HG02678 (cell line): ENCODE measurements around the gene KRTAP9-9.
"Not testable (repeated sequence)": the region's sequence is repeated elsewhere in the genome, so short reads cannot be mapped to it uniquely, and the experiment has no call there.

ENCODE experiments used
- ATAC-seq: cut with Tn5 transposase; IDR thresholded peaks from one replicate; pipeline ENCODE4 v1.9.1; 2021; ENCODE audit warnings: mild to moderate bottlenecking, moderate library complexity; ENCODE audit not compliant: unreplicated experiment

Gene KRTAP9-9

GRCh38 chr17:41264599-41264998, 9.4 kb downstream of the KRTAP9-9 start:
- no peak for ATAC-seq

DNA sequence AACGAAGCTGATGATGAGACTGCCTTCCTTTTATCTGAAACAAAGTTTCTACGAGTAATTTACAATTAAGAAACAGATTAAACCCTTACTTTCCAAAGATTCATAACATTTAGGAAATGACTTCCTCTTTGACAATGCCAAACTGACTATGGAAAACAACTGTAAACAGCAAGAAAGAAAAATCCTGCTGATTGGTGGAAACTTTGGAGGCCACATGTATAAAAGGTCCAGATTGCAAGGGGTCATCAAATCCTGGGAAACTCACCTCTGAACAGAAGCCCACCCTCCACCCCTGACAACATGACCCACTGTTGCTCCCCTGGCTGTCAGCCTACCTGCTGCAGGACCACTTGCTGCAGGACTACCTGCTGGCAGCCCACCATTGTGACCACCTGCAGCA, 9.9 kb downstream of the KRTAP9-9 start, which contains the start of gene KRTAP9-6:
KRTAP9-6 (plus strand) TSS at position 301 of the 400 bp plus-strand sequence; CDS start at position 301, 0 bp downstream.
- ATAC-seq, result no peak

DNA sequence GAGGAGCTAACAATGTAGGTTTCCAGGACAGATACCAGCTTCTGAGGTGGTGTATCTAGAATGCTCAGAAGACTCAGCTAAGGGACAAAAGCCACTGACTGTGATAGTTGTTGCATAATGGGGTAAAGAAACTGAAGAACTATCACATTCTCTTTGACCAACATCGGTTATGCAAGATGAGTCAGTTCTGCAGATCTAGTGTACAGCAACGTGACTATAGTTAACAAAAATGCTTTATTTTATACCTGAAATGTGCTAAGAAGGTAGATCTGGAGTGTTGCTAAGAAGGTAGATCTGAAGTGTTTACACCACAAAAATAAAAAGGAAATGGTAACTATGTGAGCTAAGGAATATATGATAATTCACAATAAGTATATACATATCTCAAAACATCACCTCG, 12.5 kb downstream of the KRTAP9-9 start:
- ATAC-seq, result no peak

DNA sequence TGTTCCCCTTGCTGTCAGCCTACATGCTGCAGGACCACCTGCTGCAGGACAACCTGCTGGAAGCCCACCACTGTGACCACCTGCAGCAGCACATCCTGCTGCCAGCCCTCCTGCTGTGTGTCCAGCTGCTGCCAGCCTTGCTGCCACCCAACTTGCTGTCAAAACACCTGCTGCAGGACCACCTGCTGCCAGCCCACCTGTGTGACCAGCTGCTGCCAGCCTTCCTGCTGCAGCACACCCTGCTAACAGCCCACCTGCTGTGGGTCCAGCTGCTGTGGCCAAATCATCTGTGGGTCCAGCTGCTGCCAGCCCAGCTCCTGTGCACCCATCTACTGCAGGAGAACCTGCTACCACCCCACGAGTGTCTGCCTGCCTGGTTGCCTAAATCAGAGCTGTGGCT, 16.1 kb downstream of the KRTAP9-9 start:
- not testable (repeated sequence) for ATAC-seq

GRCh38 chr17:41271858-41272257, 16.7 kb downstream of the KRTAP9-9 start:
- no peak for ATAC-seq

DNA sequence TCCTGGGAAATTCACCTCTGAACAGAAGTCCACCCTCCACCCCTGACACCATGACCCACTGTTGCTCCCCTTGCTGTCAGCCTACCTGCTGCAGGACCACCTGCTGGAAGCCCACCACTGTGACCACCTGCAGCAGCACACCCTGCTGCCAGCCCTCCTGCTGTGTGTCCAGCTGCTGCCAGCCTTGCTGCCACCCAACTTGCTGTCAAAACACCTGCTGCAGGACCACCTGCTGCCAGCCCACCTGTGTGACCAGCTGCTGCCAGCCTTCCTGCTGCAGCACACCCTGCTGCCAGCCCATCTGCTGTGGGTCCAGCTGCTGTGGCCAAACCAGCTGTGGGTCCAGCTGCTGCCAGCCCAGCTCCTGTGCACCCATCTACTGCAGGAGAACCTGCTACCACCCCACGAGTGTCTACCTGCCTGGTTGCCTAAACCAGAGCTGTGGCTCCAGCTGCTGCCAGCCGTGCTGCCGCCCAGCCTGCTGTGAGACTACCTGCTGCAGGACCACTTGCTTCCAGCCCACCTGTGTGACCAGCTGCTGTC, 20.5 kb downstream of the KRTAP9-9 start, which contains the start of gene KRTAP9-7:
KRTAP9-7 (plus strand) TSS at position 51 of the 543 bp plus-strand sequence; CDS start at position 51, 0 bp downstream.
- not testable (repeated sequence) for ATAC-seq

DNA sequence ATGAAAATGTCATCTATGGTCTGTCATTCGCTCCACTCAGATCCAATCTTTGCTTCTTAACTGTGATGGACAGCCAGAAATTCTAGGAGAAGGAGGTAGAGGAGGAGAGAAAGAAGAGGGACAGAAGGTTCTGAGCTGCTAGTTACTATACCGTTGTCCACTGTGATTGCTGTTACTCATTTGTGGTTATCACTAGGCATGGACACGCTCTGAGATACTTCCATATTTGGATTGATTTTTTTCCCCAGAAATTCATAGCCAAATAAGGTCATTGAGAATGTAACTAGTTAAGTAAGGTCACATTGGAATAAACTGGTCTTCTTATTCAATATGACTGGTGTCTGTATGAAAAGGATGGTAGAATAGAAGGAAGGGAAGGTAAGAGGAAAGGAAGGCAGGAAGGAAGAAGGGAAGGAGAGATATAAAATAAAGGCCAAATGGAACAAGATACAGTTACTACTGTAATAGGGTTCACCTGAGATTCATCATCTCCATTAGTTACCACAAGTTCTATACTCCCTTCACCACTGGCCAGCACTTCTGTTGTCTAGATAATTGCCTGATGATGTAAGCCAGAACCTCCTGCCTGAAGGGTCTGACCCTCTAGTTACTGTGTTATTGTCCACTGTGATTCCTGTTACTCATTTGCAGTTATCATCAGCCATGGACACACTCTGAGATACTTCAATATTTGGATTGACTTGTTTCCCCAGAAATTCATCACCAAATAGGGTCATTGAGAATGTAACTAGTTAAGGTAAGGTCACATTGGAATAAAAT, 23.2 kb downstream of the KRTAP9-9 start:
- no peak for ATAC-seq

DNA sequence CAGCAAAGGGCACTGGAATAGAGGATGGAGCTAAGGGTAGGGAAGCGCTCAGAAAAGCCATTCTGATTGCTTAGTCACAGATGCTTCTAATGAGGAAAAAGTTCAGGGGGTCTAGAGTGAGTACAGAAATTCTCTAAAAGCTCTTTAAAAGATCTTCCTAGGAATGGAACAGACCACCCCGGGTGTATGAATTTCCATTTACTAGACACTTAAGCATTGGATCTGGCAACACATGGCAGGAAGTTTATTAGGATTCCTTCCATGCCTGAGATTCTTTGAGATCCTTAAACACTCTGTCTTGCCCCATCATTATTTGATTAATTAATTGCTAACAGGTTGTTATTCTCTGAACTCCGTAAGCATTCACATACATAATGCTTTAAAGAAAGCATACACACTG, 28.9 kb downstream of the KRTAP9-9 start:
- ATAC-seq, result no peak

DNA sequence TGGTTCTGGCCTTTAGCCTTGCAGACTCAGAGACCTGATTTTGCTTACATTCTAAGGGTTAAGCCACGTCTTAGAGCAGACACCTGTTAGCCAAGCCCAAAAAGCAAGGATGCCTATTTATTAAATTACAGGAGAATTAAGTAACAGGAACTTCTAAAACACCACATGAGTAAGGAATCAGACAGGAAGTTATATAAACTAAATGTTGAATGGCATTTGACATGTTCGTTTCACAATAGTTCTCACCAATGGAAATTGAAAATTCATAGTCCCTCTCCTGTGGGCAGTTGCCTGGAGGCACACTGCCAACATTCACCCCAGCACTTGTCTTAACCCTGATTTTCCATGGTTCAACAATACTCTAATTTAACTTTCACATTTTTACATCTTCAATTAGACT, 29.4 kb downstream of the KRTAP9-9 start:
- ATAC-seq, result no peak

GRCh38 chr17:41287050-41287449, 31.9 kb downstream of the KRTAP9-9 start:
- ATAC-seq, result no peak

GRCh38 chr17:41294016-41294415, 38.8 kb downstream of the KRTAP9-9 start:
- no peak for ATAC-seq

DNA sequence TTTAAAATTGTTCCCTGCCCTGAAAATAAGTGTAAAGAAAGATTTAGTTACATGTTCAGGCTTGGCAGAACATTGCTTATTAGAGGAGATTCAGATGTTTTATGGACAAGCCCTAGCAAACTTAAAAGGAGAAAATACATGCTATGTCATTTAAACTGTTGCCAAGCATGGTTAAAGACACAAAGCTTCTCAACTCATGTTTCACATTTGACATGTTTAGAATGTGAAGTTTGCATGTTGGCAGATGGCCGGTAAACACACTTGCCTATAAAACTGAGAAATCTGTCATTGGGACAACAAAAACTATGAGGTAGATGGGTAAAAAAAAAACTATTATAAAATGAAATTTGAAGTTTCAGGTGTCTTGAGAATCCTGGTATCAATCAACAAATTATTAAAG, 41.7 kb downstream of the KRTAP9-9 start:
- ATAC-seq, result no peak

- no peak for ATAC-seq
Measured at GRCh38 chr17:41298458-41299135, 43.4 kb downstream of the KRTAP9-9 start.

DNA sequence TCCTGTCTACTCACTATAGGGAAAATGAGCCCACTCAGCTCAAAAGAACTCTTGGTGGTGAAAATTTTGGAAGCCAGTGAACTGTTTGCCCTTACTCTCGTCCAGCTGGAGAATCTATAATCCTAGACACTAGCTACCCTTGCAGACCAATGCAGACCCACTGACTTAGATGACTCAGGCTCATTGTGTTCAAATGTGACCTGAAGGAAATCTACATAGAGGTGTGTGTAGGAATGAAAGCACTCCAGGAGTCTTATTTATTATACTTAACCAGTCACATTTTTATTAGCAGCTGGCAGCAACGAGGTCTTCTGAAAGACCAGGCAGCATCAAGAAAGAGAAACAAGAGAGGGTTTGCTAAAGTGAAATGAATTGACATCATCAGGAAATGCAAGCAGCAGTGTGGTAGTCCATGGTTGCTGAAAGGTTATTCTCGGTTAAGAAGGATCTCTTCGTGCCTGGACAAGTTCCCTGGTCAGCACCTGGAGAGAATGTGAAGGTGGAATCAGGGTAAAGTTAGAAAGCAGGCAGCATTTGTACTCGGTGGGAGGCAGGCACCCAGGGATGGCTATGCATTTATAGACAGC, 46.1 kb downstream of the KRTAP9-9 start:
- ATAC-seq, result no peak

DNA sequence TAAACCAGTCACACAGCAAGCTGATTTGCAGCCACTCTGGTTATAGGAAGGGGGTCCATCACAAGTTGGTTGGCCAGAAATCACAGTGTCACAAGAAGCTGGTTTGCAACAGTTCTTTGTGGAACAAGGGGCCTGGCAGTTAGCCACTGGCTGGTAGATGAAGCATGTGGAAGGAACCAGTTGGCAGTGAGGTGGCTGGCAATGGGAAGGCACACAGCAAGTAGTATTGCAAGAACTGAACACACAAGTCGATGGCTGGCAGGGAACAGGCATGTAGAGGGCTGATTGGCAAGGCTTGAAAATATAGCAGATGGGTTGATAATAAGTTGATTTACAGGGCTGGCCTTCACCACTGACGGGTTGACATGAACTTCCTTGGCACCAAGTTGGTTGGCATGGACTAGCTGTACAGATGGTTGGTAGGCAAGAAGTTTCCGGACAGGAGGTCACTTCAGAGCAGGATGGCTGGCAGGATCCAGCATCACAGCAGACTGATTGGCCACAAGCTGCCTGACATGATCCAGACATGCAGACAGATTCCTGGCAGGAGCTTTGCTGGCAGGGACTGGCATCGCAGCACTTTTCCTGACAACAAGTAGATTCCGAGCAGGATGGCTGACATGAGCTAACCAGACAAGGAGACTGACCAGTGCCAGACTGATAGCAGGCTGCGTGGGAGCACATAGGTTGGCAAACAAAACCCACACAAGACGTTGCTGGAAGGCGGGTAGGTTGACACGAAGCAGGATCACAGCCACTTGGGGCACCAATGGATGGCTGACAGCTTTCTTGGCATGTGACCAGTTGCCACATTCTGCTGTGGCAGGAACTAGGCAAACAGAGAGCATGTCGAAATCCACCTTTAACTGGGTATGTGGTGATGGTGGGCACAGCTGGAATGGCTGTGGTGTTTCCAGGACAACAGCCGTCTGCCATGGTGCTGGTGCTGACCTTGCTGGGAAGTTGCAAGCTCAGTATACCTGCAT, 47.0 kb downstream of the KRTAP9-9 start, which contains the start of gene KRTAP29-1:
KRTAP29-1 (minus strand) TSS at position 936 of the 986 bp plus-strand sequence; CDS start at position 936, 0 bp downstream.
- no peak for ATAC-seq

GRCh38 chr17:41302981-41303380, 47.8 kb downstream of the KRTAP9-9 start:
- ATAC-seq, result no peak

DNA sequence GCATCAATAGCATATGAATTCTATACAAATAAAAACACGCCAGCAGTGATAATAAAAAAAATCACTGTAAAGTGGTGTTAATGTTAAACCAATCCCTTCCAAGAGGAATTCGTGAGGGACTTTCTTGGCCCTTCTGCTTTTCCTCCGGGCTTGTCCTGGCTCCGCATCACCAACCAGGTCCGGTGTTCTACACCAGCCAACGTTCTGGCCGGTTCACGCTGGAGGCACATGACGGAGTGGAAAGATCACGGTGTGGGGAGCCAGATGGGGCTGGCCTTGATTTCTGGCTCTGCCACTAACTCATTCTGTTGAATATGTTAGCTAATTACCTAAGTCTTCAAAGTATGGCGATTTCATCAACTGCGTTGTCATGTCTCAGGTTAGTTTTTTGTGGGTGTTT, 48.9 kb downstream of the KRTAP9-9 start:
- no peak for ATAC-seq
